ENCODE results near the gene NPAS3.

NPAS3 gene

DNA sequence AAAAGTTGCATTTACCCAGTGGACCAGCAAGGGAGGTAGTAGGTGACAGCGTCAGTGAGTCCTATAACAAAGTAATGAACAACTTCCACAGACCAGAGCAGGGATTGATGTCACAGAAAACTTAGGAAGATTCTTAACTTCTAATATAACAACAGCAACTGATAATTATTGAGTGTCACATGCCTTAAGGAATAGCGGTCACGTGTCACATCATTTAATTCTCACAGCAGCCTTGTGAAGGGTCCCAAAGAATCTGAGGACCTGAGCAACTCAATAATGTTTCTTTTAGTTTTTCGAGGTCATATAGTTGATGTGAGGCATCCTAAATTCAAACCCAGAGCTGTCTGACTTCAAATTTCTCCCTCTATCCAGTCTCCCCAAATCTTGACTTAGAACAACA lies 590.0 kb downstream of the NPAS3 start:
- no peak for DNase-seq

DNA sequence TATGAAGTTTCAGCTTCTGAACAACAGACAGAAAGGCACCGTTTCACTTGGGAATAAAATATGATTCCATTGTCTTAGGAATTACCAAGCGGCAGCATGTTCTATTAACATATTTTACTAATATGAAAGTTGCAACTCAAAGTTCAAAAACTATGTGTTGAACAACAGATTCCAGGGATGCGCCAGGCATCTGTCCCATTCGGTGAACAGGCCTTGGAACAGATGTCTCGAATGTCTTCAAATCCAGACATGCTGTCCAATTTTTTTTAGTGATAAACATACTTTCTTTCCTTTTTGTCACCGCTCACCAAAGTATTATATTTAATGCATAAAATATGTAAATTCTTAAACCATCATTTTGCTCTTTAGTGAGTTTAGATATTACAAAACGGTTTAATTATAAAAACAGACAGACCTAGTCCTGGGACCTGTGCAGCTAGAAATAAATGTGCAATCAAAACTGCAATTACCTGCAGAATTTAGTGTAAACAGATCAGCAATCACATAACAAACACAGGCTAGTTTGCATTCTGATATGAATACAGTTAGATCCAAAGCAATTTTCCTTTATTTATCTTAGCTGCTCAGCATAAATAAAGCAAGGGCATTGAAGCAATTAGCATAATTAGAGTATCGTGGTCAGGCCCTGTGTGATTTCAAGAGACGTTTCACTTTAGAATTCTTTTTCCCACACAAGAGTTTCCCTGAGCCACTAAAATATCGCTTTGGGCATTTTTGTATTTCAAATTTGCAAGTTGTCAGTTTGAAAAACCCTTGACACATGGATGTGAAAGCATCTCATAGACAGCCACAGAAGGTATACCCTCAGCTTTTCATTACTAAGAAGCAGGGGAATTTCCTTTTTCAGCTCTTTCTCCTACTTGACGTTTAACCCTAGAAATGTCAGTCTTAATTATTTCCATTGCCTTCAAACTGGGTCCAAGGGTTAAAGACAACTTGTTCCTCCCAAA lies 591.4 kb downstream of the NPAS3 start:
- DNase-seq: no peak

DNA sequence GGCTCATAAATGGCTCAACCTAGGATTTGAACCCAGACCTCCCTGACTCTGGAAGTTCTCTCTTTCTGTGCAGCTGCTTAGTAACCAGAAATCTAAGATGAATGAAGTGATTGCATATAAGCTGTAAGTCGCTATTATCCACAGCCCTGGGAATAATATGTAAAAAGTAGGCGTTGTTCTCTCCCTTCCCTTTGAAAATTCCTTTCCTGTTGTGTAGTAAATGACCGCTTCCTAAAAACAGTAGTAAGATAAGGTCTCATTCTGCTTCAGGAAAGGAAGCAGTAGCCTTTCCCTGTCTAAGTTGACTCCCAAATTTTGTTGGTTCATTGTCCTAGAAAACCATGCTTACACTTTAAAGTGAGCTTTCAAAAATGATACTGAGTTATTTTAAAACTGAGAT lies 593.9 kb downstream of the NPAS3 start:
- no peak for DNase-seq

DNA sequence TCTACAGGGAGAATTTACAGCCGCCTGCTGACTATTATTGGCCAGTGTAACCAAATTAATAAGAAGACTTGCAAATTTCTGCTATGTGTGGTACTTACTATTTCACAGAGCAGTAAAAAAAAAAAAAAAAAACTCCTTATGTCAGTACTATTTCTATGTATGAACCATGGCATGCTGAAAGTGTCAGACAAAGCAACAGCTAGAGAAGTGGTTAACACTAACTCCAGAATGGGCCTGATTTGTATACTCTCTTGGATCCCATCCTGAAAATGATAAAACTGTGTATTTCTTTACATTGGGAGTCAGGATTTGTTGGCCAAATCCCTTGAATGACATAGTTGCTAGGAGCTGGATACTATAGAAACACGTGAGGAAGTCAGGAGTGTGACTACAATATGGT lies 595.4 kb downstream of the NPAS3 start:
- DNase-seq: no peak

DNA sequence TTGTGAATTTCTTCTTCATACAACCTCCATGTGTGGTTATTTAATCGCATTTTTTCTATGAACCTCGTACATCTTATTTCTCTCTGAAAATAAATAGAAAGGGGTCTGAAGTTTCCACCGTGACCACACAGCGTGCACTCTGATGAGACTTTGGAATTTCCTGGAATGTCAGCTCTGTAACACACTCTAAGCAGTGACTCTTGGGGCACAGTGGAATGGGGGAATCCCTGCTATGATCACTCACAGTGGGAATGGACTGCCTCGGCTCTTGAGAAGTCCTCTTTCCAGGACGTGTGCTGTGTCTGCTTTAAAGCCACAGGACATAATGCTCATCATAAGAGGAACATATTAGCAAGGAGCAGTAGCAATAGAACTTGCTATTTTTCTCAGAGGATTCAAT lies 596.0 kb downstream of the NPAS3 start:
- DNase-seq: no peak

DNA sequence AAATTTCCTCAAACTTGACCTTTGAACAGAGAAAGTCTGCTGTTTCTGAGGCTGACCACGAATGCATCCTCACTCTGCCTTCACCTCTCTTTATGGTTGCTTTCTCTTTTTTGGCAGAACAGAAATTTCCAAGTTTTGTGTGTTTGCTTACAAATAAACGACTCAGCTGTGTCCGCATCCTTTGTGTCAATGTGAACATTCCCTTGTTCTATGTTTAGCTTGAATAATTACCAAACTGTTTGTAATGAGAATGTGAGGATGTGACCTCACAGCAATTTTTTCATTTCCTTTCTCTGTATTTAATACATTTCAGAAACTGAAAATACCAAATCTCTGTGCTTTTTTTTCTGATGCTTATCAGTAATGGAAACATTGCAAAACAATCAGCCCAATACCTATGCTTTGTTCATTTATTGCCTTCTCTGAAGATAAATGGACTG lies 601.3 kb downstream of the NPAS3 start:
- DNase-seq: no peak

DNA sequence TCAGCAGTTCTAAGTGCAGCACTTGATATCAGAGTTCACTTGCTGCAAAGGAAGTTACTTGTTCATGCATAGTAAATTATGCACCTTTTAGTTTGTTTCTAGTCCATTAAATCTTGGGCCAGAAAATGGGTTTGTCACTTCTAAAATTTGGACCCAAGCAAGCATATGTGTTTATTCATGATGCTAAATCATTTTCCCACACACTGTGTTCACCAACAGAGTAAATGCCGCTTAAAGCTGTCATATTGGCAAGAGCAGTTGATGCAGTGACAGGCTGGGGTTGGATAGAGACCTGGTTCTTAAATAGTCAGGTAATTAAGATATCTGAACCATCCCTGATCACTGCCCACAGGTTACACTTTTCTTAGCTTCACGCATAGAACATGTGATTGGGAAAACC lies 602.5 kb downstream of the NPAS3 start:
- DNase-seq: no peak

DNA sequence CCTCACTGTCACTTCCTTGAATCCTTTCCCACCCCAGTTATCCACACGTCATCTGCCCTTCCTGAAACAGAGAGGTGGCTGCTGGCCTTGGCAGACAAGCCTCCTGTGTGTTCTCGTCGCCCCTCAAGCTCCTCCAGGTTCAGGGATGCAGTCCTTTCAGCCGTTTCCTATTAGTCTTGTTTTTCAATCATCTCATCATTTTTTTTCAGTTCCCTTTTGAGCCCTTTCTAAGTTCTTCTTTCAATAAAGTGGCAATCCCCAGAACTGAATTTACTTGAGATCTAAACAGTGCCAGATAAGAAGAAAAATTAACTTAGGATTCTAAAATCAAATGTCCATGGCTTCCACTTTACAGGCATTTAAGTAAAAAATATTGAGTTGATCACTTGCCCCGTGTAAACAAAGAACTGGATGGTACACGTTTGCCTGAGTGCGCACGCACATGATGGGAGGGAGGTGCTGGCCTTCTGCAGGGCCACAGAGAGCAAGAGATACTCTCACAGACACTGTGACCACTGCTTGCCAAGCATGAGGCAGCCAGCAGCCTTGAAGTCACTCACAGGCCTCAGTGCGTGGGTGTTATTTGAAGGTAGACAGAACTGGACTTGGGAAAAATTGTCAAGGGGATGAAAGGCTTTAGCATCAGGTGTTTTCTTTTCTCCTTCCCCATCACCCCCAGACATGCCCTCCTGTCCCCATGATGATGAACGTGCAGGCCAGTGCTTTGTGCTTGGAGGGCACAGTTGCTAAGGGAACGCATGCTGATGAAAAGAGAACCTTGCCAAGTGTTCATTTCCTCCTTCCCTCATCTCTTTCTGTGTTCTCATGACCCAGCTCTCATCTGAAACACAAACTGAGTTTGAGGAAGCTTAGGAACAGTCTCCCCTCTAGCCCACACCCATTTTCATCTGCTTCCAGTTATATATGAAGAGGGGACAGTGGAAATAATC lies 603.9 kb downstream of the NPAS3 start:
- DNase-seq: no peak

DNA sequence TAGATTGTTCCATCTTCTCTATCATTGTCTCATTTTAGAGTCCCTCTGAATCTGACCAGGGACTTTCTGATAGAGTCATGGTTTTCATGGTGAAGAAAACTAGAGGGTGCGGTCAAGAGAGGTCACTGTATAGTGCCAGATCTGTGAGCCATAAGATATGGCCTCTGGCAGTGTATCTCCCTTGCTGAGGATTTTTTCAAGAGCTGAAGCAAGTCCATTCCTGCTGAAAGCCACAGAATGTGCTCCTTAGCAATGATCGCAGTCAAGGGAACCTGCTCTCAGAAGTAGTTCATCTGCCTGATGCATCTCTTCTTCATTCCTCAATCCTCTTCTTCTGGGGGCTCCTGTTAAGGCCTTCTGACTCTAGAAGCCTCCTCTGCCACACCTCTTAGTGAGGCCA lies 607.0 kb downstream of the NPAS3 start:
- DNase-seq: no peak

DNA sequence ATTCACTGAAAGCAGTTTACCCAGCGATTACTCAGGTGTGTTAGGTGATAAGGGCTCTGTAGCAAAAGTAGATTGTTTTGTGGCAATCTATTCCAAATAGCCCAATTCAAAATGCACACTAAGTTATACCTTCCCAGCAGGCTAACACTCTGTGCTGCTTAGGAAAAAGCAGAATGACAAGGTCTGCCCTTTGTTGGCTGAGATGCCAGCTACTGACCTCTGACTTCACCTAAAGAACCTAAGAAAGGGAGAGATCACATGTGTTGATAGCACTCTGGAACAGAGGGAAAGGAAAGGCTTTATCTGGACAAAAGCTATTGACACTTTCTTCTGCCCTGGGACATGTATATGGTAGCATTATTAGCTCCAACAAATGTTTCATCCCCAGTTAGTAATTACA lies 609.9 kb downstream of the NPAS3 start:
- DNase-seq: no peak

DNA sequence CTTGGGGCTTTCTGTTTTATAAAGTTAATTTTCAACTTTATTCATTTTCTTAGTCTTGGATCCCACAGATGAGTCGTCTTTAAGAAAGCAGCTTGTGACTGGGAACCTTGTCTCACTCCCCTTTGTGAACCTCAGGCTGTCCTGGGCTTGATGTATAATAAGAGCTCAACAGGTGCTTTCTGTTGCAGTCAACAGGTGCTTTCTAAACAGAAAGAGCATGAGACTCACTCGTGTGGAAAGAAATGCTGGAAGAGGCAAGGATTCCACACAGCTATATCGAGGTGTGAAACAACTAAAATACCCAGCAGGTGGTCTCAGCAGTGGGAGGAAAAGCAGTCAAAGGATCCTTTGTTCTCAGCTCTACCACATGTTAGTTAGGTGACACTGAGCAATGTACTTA lies 613.3 kb downstream of the NPAS3 start:
- no peak for DNase-seq

DNA sequence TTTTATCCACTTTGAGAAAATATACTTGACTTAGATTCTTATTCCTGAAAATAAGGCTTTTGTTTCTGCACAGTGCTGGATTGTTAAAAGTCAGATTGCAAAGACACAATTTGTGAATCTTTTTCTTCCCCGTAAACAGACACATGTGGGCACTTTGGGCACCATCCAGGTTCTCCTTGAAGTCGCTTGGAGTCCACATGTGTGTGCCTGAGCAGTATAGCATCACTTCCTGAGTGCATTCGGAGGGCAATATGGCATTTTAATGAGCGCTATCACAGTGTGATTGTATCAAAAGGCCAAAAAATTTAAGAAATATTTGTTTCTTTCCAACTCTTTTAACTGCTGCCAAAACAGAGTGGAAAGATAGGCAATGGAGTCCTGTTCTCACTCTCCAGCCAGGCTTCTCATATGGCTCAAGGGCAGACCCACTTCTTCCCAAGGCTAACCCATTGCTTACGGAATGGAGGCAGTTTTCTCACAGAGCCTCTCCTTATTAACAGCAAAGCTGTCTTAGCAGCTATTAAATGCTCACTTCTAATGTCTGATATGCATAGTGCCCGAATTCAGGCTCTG lies 615.1 kb downstream of the NPAS3 start:
- no peak for DNase-seq

DNA sequence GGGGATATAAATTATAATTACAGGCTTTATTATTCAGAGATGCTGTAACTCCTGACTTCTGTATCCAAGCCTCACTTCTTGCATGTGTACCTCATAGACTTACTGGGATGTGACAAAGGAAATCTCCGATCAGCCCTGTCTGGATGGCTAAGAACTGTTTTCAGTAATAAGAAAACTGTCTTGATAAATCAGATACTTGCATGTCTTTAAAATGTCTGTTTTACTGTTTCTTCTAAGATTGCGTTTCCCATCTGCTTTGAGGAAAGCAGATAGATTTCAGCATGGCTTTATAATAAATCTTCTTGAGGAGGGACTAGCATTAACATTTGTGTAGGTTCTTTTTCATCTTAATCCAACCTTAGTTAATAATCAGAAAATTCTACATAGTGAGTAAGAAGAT lies 616.3 kb downstream of the NPAS3 start:
- DNase-seq: no peak

DNA sequence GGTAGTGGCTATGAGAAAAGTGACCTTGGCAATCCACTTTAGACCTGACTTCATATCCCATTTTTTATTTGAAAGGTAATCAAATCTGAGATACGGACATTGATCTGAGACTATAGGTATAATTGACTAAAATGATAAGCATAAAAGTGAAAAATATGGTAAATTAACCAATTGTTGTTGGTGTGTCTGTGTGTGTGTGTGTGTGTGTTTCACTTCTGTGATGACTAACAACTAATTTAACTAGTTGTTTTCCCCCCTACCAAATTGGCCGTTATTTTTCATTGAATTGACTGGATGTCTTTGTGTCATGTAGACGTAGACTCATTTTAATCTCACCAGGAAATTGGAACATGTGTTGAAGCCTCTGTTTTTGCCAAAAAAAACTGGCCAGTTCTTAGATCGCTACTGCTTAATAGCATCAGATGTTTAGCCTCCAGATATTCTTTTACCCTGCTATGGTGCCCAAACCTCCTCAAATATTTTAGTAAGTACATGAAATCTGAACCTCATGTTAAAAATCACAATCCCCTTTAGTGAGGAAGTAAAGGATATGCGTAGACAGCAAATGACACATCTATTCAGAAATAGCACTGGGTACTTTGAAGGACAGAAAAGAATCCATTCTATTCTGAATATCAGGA lies 617.2 kb downstream of the NPAS3 start:
- DNase-seq: no peak

DNA sequence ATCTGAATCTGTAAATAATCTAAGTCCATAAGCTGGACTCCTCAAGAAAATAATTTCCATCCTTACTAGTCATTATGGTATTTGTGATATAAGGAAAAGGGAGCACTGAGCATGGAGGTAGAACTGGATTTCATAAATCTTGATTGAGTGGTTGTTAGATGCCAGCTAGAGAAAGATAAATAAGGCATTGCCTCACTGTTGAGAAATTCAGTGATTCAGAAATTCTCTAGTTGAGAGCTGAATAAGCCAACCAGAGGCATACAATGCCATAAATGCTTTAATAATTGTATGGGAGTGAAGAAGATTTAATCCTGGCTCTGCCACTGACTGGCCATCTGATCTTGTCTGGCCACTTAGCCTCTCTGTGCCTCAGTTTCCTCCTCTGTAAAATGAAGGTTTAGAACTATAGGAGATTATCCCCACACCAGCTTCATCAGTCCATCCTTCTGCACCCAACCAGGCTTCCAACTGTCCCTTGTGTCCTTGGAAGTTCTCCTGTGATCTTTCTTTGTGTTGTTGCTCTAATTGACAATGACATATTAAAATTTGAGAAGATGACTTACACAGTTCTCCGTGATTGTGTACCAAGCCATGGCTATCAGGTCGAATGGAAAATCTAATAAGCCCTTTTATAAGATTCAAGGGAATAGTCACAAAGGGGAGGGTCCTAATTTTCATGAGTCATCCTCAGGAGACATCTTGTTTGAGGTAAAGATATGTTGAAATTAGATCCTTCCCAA lies 617.9 kb downstream of the NPAS3 start:
- no peak for DNase-seq

DNA sequence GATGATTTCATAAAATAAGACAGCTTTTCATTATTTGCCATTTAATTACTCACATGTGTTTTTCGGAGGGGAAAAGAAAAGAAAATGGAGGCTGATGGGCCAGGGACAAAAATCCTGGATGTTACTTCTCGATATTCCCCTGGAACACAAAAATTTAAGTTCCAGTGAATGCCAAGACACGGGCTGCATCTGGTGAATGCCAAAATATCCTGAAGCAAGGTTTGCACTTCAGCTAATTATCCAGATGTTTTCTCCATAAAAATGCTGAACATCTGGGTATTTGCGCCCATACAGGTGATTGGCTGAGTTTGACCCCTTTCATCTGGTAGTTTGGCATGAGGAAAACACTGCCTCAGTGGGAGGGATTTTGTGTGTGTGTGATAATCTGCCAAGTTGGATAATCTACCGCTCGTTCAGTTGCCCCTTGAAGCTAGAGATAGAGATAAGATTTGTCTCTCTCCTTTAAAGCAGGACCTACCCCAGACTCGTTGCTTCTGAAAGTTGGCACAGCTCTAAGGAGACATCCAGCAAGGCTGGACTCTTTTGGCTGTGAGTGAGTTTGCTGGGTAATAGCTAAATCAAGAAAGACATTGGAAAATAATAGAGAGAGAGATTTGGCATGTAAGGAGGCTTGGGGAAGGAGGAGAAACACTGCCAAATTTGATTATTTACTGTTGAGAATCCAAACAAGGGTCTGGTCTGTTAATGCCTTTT lies 622.2 kb downstream of the NPAS3 start:
- no peak for DNase-seq

DNA sequence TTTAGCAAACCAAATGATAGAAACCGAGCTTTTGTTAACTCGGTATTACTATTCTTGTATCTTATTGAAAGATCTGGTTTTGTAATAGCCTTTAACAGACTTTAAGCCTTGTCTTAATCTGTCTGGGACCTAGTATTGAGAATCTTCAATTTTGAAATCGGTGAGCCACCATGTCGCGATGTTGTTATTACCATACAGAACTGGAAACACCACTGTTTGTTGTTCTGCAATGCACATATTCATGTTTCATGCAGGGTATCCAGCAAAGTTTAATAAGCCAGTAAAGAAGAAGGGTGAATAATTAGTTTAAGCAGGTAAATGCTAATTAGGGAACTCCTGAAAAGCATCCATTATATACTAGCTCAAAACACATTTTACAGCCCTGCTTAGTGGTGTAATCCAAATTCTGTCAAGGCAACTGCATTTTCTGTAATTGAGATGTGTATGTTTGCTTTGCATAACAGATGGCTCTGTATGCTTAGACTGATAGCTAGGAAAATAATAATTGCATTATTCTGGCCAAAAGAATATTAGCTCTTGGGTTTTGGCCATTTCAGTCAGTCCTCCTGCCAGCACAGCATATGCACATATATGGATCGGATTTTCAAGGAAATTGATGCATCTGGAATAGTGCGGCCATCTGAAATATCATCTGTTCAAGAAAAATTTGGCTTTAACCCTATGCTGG lies 623.0 kb downstream of the NPAS3 start:
- no peak for DNase-seq

DNA sequence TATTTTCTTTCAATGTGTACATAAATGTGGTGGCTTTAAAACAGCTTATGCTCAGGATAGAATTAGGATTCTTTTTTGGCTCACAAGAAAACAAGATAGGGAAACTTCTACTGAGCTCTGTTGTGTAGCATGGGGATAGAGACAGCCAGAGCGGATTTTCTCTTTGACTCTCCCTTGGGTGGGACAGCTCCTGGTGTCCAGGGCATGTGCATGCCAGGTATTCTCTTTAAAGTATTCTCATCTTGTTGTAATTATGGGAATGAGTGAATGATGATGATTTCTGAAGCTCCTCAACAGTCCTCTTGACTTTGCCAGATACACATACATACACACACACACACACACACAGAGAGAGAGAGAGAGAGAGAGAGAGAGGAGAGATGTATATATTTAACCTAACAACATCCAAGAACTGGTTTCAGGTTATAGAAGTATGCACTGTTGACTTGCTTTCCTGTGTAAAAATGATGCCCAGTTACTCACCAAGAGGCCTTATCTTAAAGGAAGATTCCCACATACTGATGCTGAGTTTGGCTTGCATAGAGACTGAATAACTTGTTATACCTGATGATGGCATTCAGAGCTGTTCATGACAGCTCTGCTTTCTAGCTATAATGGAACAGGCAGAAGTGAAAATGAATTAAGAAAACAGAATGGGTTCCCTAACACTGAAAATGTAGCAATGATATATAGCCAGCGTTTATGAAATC lies 624.7 kb downstream of the NPAS3 start:
- no peak for DNase-seq

DNA sequence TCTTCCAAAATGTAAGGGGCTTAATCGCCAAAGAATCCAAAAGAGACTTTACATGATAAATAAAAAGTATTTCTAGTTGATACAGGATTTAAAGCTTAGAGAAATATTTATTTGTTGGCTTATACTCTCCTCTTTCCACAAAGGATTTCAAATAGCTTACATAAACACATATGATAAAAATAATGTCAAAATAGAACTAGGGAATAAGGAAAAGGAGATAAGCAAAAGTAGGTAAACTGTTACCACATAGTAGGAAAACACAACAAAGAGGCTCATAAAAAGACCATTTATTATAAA lies 625.2 kb downstream of the NPAS3 start:
- no peak for DNase-seq
